Ovary (tissue), 9 donors: ENCODE results near the gene ATP5F1C. TPM values are rescaled to one million over a fixed set of nuclear protein-coding genes. Genes with fewer than 3 reads are reported as not detected.

Experiments
- DNase-seq, 5 donors: peaks; one replicate each; pipeline ENCODE4 v3.0.0-alpha.2; 2019 to 2020
- H3K27ac ChIP-seq, 2 donors: fragments of 200-600 bp; one replicate each; pipeline versions ENCODE4 v1.5.1 to v1.8.0; 2019 to 2022
- H3K27me3 ChIP-seq: fragments of 200-600 bp; one replicate; pipeline ENCODE4 v1.8.0; 2022
- H3K36me3 ChIP-seq: fragments of 200-600 bp; sonication (generic); one replicate; pipeline ENCODE4 v1.5.1; 2019
- H3K4me1 ChIP-seq: one replicate; pipeline ENCODE4 v1.8.1; 2013; ENCODE audit warnings: mild to moderate bottlenecking, moderate library complexity; ENCODE audit not compliant: insufficient read depth
- H3K4me3 ChIP-seq: fragments of 200-600 bp; sonication (generic); one replicate; pipeline ENCODE4 v1.5.1; 2017
- H3K9me3 ChIP-seq, 2 donors: fragments of 200-600 bp in 1 of 2; sonication (generic) in 1 of 2; one replicate each; pipeline versions ENCODE4 v1.5.1 to v1.8.1; 2013 to 2019; ENCODE audit warnings: mild to moderate bottlenecking in 1 of 2, moderate library complexity in 1 of 2
- CTCF ChIP-seq, 3 donors: fragments of 450-650 bp in 2 of 3; fragments of 200-600 bp in 1 of 3; IDR thresholded peaks; one replicate each; pipeline versions ENCODE4 v1.5.1 to v1.8.0; 2016 to 2022; ENCODE audit warnings: antibody characterized with exemption in 3 of 3, mild to moderate bottlenecking in 1 of 3
- EP300 ChIP-seq: sonication (generic); formaldehyde crosslinking; IDR thresholded peaks from one replicate; pipeline ENCODE4 v1.6.1; 2017; ENCODE audit warnings: antibody characterized with exemption
- POLR2A ChIP-seq: fragments of 450-650 bp; IDR thresholded peaks from one replicate; pipeline ENCODE4 v1.6.1; 2017; ENCODE audit warnings: antibody characterized with exemption, mild to moderate bottlenecking, moderate library complexity
- WGBS, 3 donors: extraction: QIAGEN DNeasy Blood & Tissue Kit in 1 of 3; methylation state at CpG; one replicate each; pipeline versions ENCODE4 v1.1.5 to v1.1.7; 2013 to 2017; 5-methylcytosine and 5-hydroxymethylcytosine counted together
- intact Hi-C, 4 donors: fragments of 100-400 bp; cut with DNase I; formaldehyde crosslinking; loops; one replicate each; pipeline versions ENCODE4 v1.11.0 to v1.15.1; 2022 to 2023
- polyA plus RNA-seq, 2 donors: library from polyadenylated mRNA; stranded (reverse); fragments of 200-250 nt in 1 of 2; fragments of 350-450 nt in 1 of 2; fragmentation: Illumina TruSeq in 1 of 2; extraction: RNeasy Lipid Tissue Mini Kit (QIAGEN cat#74804) in 1 of 2; gene quantifications; one replicate each; pipeline ENCODE4 v1.2.3, GENCODE V29; 2013 to 2014
- total RNA-seq, 7 donors: library from RNA; depleted of rRNA in 2 of 7; stranded (reverse); fragments of >200 nt in 2 of 7; fragmentation: NEBNext Ultra II Directional in 3 of 7; extraction: Animal tissue kit (Norgen Biotek cat#: 25700) in 3 of 7; gene quantifications; one replicate each; pipeline versions ENCODE4 v1.1.0 to v1.2.4, GENCODE V29; 2016 to 2023
- donor health status: DM: no; HTN: no; CAD: no; lungs with moderate emphysema.
- donor health status: DM: no; HTN: no; CAD: no.
- donor health status: Bipolar disorder and iron deficiency.
- donor health status: DM: yes; HTN: yes; CAD: no.
- donor health status: DM: no; HTN: no; CAD: no.
- donor health status: DM: yes; HTN: yes; CAD: no.

ATP5F1C gene
- total and polyA plus RNA-seq, 9 donors, result 154 to 324 (median 191) TPM

DNA sequence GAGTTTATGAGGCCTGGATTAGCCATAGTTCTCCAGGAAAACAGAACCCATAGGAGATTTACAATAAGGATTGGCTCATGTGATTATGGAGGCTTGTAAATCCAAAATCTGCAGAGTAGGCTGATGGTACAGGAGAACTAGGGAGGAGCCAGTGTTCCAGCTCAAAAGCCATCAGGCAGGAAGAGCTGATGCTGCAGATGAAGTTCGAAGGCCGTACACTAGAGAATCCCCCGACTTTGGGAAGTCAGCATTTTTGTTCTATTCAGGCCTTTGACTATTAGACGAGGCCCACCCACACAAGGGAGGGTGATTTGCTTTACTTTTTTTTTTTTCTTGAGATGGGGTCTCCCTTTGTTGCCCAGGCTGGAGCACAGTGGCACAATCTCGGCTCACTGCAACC is 37.8 kb upstream of the ATP5F1C start:
- intact Hi-C loops, result no loop called here
- WGBS, 3 donors, result 91 to 92% (median 91%) methylated on average over 5 of the region's 5 CpGs
- no peaks in the 10 kb centered on the region for H3K9me3 ChIP-seq
- no peaks in the 10 kb centered on the region for H3K27me3 ChIP-seq
- H3K27ac ChIP-seq, result no peak overlapping the region
- TF ChIP-seq POLR2A (no peak), CTCF (IDR thresholded peaks at IDR 0.05) (no peak), EP300 (no peak)
- no peaks in the 10 kb centered on the region for H3K4me1 ChIP-seq
- H3K4me3 ChIP-seq, result no peak overlapping the region
- DNase-seq, result no peak
- H3K36me3 ChIP-seq, result no peaks in the 10 kb centered on the region

DNA sequence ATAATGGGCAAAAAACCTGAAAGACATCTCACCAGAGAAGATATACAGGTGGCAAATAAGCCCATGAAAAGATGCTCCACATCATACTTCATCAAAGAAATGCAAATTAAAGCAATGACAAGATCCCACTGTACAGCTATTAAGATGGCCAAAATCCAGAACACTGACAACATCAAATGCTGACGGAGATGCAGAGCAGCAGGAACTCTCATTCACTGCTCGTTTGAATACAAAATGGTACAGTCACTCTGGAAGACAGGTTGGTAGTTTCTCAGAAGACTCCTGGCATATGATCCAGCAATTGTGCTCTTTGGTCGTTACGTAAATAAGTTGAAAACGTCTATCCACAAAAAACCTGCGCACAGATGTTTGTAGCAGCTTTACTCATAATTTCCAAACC is 35.7 kb upstream of the ATP5F1C start:
- intact Hi-C loops, result no loop called here
- DNase-seq, result no peak

DNA sequence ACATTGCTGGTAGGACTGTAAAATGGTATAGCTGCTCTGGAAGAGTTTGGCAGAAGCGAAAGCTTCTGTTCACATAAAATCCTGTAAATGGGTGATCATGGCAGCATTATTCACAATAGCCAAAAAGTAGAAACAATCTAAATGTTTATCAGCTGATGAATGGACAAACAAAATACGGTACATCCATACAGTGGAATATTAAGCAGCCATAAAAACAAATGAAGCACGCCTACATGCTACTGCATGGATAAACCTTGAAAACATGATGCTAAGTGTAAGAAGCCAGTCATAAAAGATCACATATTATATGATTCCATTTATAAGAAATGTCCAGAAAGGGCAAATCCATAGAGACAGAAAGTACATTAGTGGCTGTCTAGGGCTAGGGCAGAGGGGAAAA is 32.9 kb upstream of the ATP5F1C start:
- no peak overlapping the region for H3K4me3 ChIP-seq
- no peaks in the 10 kb centered on the region for H3K27me3 ChIP-seq
- no peak for DNase-seq
- no peaks in the 10 kb centered on the region for H3K36me3 ChIP-seq
- WGBS, 3 donors, result 80 to 99% (median 97%) methylated on average over 3 of the region's 3 CpGs
- TF ChIP-seq CTCF (IDR thresholded peaks at IDR 0.05), result no peak
- no peak for TF ChIP-seq EP300
- no peak for TF ChIP-seq POLR2A
- no peak overlapping the region for H3K27ac ChIP-seq
- no peaks in the 10 kb centered on the region for H3K9me3 ChIP-seq
- H3K4me1 ChIP-seq, result no peaks in the 10 kb centered on the region
- intact Hi-C loops, result no loop called here

More for the DNA sequence above, 35.7 kb upstream of the ATP5F1C start:
- WGBS, 3 donors, result 92 to 94% (median 93%) methylated on average over 6 of the region's 6 CpGs
- Histone ChIP-seq H3K27me3 (no peaks in the 10 kb centered on the region), H3K4me1 (no peaks in the 10 kb centered on the region), H3K27ac (no peak overlapping the region), H3K4me3 (no peak overlapping the region), H3K9me3 (no peaks in the 10 kb centered on the region), H3K36me3 (no peaks in the 10 kb centered on the region)
- TF ChIP-seq POLR2A, result no peak
- no peak for TF ChIP-seq CTCF (IDR thresholded peaks at IDR 0.05)
- no peak for TF ChIP-seq EP300

DNA sequence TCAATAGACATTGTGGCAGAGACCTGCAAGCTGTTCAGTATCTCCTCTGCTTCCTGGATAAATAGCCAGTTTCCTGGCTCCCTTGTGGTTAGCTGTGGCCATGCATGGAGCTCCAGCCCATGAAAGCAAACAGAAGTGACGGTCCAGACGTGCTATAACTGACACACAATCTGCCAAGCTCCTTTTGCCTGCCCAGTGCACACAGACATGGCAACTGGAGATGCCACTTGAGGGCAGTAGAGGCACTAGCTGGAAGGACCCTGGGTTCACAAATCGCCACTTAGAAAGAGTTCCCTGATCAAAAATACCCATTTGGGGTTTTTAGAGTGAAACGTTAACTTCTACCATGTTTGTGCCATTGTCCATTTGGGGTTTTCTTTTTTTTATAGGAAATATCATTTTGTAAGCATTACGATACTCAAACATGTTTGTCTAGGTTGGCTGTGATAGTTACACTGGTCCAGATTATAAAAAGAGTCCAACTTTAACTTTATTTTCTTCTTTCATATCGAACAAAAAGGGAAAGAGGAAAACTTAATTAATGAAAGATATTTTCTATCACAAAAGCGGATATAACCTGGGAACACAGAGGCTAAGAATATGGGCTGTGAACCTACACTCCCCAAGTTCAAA is 31.5 kb upstream of the ATP5F1C start:
- Histone ChIP-seq H3K27ac (no peak overlapping the region), H3K4me1 (no peaks in the 10 kb centered on the region), H3K9me3 (no peaks in the 10 kb centered on the region), H3K4me3 (no peak overlapping the region), H3K27me3 (no peaks in the 10 kb centered on the region), H3K36me3 (no peaks in the 10 kb centered on the region)
- no peak for DNase-seq
- intact Hi-C loops, result no loop called here
- TF ChIP-seq POLR2A (no peak), EP300 (no peak), CTCF (IDR thresholded peaks at IDR 0.05) (no peak)
- 76 to 86% (median 81%) methylated on average over 7 of the region's 7 CpGs for WGBS, 3 donors
